ENCODE data around the gene ANKRD12.

- no peak for TF ChIP-seq CTCF (conservative IDR thresholded peaks at IDR 0.05; ENCODE audit: low read length)
- no peak for TF ChIP-seq EZH2phosphoT487 (IDR thresholded peaks at IDR 0.05; ENCODE audit: borderline replicate concordance)
Measured at GRCh38 chr18:9289698-9290097, 153.1 kb downstream of the ANKRD12 start.

Data from Loucy (cell line).